Liver (tissue), 9 donors: ENCODE measurements around the gene KCNG1. TPM values are rescaled to one million over a fixed set of nuclear protein-coding genes. Genes with fewer than 3 reads are reported as not detected.

Experiments
- DNase-seq: peaks from one replicate; pipeline ENCODE4 v3.0.0-alpha.2; 2017; ENCODE audit warnings: low spot score
- H3K27ac ChIP-seq, 2 donors: one replicate each; pipeline ENCODE4 v1.7.0; 2013; ENCODE audit warnings: inconsistent platforms in 2 of 2, low read length in 2 of 2, control low read depth in 1 of 2, low read depth in 1 of 2, mild to moderate bottlenecking in 1 of 2
- H3K27me3 ChIP-seq, 4 donors: one replicate each; pipeline versions ENCODE4 v1.6.1 to v1.7.0; 2013; ENCODE audit warnings: low read length in 3 of 4, inconsistent platforms in 1 of 4, mild to moderate bottlenecking in 1 of 4, moderate library complexity in 1 of 4; ENCODE audit not compliant: control insufficient read depth in 4 of 4, insufficient read depth in 4 of 4
- H3K36me3 ChIP-seq, 4 donors: one replicate each; pipeline versions ENCODE4 v1.6.1 to v1.7.0; 2013; ENCODE audit warnings: low read length in 3 of 4, mild to moderate bottlenecking in 3 of 4, low read depth in 1 of 4, moderate library complexity in 1 of 4; ENCODE audit not compliant: control insufficient read depth in 4 of 4, insufficient read depth in 3 of 4
- H3K4me1 ChIP-seq, 4 donors: one replicate each; pipeline versions ENCODE4 v1.6.1 to v1.7.0; 2013; ENCODE audit warnings: low read length in 3 of 4, mild to moderate bottlenecking in 3 of 4, moderate library complexity in 1 of 4; ENCODE audit not compliant: control insufficient read depth in 4 of 4, insufficient read depth in 4 of 4
- H3K4me3 ChIP-seq, 3 donors: one replicate each; pipeline versions ENCODE4 v1.6.1 to v1.7.0; 2013; ENCODE audit warnings: low read length in 3 of 3, control low read depth in 1 of 3, low read depth in 1 of 3, mild to moderate bottlenecking in 1 of 3
- H3K9ac ChIP-seq, 2 donors: one replicate each; pipeline ENCODE4 v1.7.0; 2013; ENCODE audit warnings: low read length in 2 of 2, mild to moderate bottlenecking in 2 of 2, moderate library complexity in 2 of 2, control low read depth in 1 of 2, low read depth in 1 of 2
- H3K9me3 ChIP-seq, 4 donors: one replicate each; pipeline versions ENCODE4 v1.6.1 to v1.7.0; 2013; ENCODE audit warnings: low read length in 3 of 4; ENCODE audit not compliant: control insufficient read depth in 4 of 4
- EGR1 ChIP-seq, 2 donors: IDR thresholded peaks; 2 replicates each; pipeline ENCODE4 v1.6.1; 2016 to 2018; ENCODE audit warnings: antibody characterized with exemption in 2 of 2, low read depth in 2 of 2
- FOXA1 ChIP-seq: IDR thresholded peaks from 2 replicates; pipeline ENCODE4 v1.6.1; 2016; ENCODE audit warnings: antibody characterized with exemption
- GABPA ChIP-seq, 2 donors: IDR thresholded peaks in 1 of 2; conservative IDR thresholded peaks in 1 of 2; 2 replicates each; pipeline ENCODE4 v1.6.1; 2016; ENCODE audit warnings: antibody characterized with exemption in 2 of 2, mild to moderate bottlenecking in 1 of 2, moderate library complexity in 1 of 2
- HNF4A ChIP-seq, 2 donors: conservative IDR thresholded peaks; 2 replicates each; pipeline ENCODE4 v1.6.1; 2016; ENCODE audit warnings: antibody characterized with exemption in 2 of 2, mild to moderate bottlenecking in 2 of 2
- HNF4G ChIP-seq: IDR thresholded peaks from 2 replicates; pipeline ENCODE4 v1.6.1; 2016; ENCODE audit warnings: antibody characterized with exemption
- JUND ChIP-seq, 2 donors: IDR thresholded peaks; 2 replicates each; pipeline ENCODE4 v1.6.1; 2016; ENCODE audit warnings: antibody characterized with exemption in 2 of 2
- NR2F2 ChIP-seq: IDR thresholded peaks from 2 replicates; pipeline ENCODE4 v1.6.1; 2016; ENCODE audit warnings: antibody characterized with exemption
- RAD21 ChIP-seq, 2 donors: IDR thresholded peaks; 2 replicates each; pipeline ENCODE4 v1.6.1; 2016; ENCODE audit warnings: antibody characterized with exemption in 2 of 2, mild to moderate bottlenecking in 2 of 2
- RXRA ChIP-seq, 2 donors: IDR thresholded peaks; 2 replicates each; pipeline ENCODE4 v1.6.1; 2017 to 2018; ENCODE audit warnings: antibody characterized with exemption in 2 of 2, mild to moderate bottlenecking in 1 of 2
- SP1 ChIP-seq: IDR thresholded peaks from 2 replicates; pipeline ENCODE4 v1.6.1; 2018; ENCODE audit warnings: antibody characterized with exemption, mild to moderate bottlenecking
- TAF1 ChIP-seq: conservative IDR thresholded peaks from 2 replicates; pipeline ENCODE4 v1.6.1; 2016; ENCODE audit warnings: antibody characterized with exemption, mild to moderate bottlenecking
- YY1 ChIP-seq: IDR thresholded peaks from 2 replicates; pipeline ENCODE4 v1.6.1; 2016; ENCODE audit warnings: antibody characterized with exemption, mild to moderate bottlenecking
- WGBS: extraction: QIAGEN DNeasy Blood & Tissue Kit; methylation state at CpG from one replicate; pipeline ENCODE4 v1.1.7; 2013; 5-methylcytosine and 5-hydroxymethylcytosine counted together
- polyA plus RNA-seq, 2 donors: library from polyadenylated mRNA; stranded (reverse) in 1 of 2; unstranded in 1 of 2; fragments of 200-250 nt in 1 of 2; fragments of >200 nt in 1 of 2; fragmentation: Nextera tagmentation in 1 of 2; extraction: Ambion mirVana in 1 of 2; gene quantifications; one replicate each; pipeline versions ENCODE4 v1.2.1 to v1.2.3, GENCODE V29; 2013 to 2015
- total RNA-seq, 2 donors: library from RNA; depleted of rRNA; stranded (reverse); fragments of >200 nt; gene quantifications; one replicate each; pipeline ENCODE4 v1.2.3, GENCODE V29; 2014
- TF ChIP-seq, protein P1 (sequence below): IDR thresholded peaks from 2 replicates; pipeline ENCODE4 v1.6.1; 2016; ENCODE audit warnings: antibody characterized with exemption
- TF ChIP-seq, protein P2 (sequence below): IDR thresholded peaks from 2 replicates; pipeline ENCODE4 v1.6.1; 2016; ENCODE audit warnings: antibody characterized with exemption
- TF ChIP-seq, protein P3 (sequence below): fragments of 150-350 bp; IDR thresholded peaks from 2 replicates; pipeline ENCODE4 v1.5.1; 2017; ENCODE audit warnings: improper control_type of control experiment, low read depth, low read length; ENCODE audit not compliant: missing input control
- TF ChIP-seq, protein P4 (sequence below): IDR thresholded peaks from 2 replicates; pipeline ENCODE4 v1.6.1; 2016; ENCODE audit warnings: antibody characterized with exemption
- TF ChIP-seq, protein P5 (sequence below): IDR thresholded peaks from 2 replicates; pipeline ENCODE4 v1.6.1; 2016; ENCODE audit warnings: antibody characterized with exemption, mild to moderate bottlenecking
- donor health status: healthy.
- donor health status: healthy.
- donor health status: healthy.
- donor health status: healthy.
- donor health status: healthy.

KCNG1 gene
- total and polyA plus RNA-seq, 4 donors, result 0.08 to 0.24 (median 0.14) TPM; not detected in 1

DNA sequence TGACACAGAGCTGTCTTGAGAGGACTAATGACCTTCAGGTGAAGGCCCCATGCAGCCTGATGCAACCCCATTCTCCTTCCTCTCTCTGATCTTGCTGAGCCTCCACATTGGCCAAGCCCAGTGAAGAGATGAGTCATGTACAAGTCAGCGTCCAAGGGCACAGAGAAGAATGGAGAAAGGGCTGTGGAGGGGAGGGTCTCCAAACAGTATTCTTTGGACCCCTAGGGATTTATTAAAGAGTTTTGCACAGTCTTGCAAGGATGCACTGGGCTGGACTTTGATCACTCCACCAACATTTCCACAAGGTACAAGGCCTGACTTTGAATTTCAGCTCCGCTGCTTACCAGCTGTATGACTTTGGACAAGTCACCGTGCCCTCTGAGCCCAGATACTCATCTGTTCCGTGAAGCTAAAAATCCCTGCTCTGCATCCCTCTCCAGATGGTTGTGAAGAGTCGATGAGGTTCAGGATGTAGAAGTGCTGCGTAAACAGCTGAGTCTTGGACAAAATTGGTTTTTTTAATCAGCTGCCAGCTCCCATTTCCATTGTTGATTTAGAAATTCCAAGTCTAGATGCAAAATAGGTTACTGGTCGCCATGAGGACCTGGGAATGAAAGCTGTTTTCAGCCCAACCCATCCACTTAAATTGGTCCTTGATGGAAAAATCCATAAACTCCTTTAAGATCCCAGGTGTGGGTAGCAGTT is 14.1 kb upstream of the KCNG1 start:
- WGBS, result 79% methylated on average over 7 of the region's 7 CpGs
- DNase-seq, result no peak
- no peaks in the 10 kb centered on the region for H3K36me3 ChIP-seq
- peaks cover 0 to 2% (median 0%) of the 10 kb centered on the region in 4 donors for H3K9me3 ChIP-seq
- H3K9ac ChIP-seq, result no peak overlapping the region
- no peak overlapping the region for H3K4me3 ChIP-seq
- no peaks in the 10 kb centered on the region for H3K4me1 ChIP-seq
- no peak overlapping the region for H3K27ac ChIP-seq
- H3K27me3 ChIP-seq, result peaks cover 0 to 9% (median under 1%) of the 10 kb centered on the region in 4 donors
- TF ChIP-seq SP1, result no peak
- no peak for TF ChIP-seq FOXA1
- TF ChIP-seq, protein P1, sequence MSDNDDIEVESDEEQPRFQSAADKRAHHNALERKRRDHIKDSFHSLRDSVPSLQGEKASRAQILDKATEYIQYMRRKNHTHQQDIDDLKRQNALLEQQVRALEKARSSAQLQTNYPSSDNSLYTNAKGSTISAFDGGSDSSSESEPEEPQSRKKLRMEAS, result no peak
- TF ChIP-seq HNF4A (conservative IDR thresholded peaks at IDR 0.05), result no peak

DNA sequence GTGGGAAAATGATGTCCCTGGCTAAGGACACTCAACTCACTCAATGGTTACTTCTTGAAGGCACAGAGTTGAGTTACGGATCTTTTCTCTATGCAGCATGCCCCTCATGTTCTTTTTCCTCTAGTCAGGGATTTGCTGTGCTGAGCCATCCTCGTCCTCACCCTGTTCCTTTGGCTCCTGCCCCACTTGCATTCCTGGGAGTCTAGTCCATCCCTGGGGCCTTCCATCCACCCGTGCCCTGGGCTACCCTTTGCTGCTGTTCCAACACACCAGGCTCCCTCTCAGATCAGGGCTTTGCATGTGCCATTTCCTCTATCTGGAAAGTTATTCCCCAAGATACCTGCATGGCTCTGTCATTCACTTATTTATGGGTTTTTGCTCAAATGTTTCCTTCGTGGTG is 13.3 kb upstream of the KCNG1 start:
- Histone ChIP-seq H3K4me1 (no peaks in the 10 kb centered on the region), H3K9me3 (peaks cover 0 to 3% (median 0%) of the 10 kb centered on the region in 4 donors), H3K36me3 (no peaks in the 10 kb centered on the region), H3K27ac (no peak overlapping the region), H3K9ac (no peak overlapping the region), H3K27me3 (peaks cover 0 to 9% (median 2%) of the 10 kb centered on the region in 4 donors), H3K4me3 (no peak overlapping the region)
- 75% methylated on average over 4 of the region's 4 CpGs for WGBS
- TF ChIP-seq, protein P2, sequence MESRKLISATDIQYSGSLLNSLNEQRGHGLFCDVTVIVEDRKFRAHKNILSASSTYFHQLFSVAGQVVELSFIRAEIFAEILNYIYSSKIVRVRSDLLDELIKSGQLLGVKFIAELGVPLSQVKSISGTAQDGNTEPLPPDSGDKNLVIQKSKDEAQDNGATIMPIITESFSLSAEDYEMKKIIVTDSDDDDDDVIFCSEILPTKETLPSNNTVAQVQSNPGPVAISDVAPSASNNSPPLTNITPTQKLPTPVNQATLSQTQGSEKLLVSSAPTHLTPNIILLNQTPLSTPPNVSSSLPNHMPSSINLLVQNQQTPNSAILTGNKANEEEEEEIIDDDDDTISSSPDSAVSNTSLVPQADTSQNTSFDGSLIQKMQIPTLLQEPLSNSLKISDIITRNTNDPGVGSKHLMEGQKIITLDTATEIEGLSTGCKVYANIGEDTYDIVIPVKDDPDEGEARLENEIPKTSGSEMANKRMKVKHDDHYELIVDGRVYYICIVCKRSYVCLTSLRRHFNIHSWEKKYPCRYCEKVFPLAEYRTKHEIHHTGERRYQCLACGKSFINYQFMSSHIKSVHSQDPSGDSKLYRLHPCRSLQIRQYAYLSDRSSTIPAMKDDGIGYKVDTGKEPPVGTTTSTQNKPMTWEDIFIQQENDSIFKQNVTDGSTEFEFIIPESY, result no peak
- no peak for TF ChIP-seq GABPA (IDR thresholded peaks at IDR 0.05 in 1 of 2, conservative IDR thresholded peaks at IDR 0.05 in 1 of 2)
- TF ChIP-seq, protein P3, sequence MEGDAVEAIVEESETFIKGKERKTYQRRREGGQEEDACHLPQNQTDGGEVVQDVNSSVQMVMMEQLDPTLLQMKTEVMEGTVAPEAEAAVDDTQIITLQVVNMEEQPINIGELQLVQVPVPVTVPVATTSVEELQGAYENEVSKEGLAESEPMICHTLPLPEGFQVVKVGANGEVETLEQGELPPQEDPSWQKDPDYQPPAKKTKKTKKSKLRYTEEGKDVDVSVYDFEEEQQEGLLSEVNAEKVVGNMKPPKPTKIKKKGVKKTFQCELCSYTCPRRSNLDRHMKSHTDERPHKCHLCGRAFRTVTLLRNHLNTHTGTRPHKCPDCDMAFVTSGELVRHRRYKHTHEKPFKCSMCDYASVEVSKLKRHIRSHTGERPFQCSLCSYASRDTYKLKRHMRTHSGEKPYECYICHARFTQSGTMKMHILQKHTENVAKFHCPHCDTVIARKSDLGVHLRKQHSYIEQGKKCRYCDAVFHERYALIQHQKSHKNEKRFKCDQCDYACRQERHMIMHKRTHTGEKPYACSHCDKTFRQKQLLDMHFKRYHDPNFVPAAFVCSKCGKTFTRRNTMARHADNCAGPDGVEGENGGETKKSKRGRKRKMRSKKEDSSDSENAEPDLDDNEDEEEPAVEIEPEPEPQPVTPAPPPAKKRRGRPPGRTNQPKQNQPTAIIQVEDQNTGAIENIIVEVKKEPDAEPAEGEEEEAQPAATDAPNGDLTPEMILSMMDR, result no peak
- TF ChIP-seq EGR1 (IDR thresholded peaks at IDR 0.05; ENCODE audit: low read depth in 2 of 2), result no peak
- no peak for DNase-seq

DNA sequence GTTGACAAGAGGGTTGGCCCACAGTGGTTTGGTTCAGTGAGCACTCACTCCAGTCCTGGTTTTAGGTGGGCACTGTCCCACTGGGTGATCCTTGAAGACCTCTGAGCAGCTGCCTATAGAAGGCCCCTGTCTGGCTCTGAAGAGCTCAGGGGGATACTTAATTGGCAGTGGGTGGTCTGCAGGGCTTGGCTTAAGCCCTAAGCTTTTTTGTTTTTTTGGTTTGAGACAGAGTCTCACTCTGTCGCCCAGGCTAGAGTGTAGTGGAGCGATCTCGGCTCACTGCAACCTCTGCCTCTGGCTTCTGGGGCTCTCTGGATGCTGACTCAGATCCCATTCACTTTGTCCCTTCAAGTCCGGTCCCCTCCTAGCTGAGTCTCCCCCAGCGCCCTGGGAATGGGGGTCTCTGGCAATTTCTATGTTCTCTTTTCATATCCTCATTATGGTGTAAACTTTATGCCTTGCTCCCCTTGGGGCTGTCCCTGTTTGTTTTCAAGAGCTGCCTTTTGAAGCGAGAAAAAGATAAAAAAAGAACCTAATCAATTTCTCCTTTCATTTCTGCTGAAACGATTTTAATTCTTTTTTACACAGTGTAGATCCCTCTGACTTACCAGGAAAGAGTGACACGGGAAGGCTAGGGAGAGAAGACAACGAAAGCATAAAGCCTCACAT is 12.2 kb upstream of the KCNG1 start:
- H3K9me3 ChIP-seq, result peaks cover 0 to 3% (median 0%) of the 10 kb centered on the region in 4 donors
- peaks cover 0 to 12% (median 2%) of the 10 kb centered on the region in 4 donors for H3K27me3 ChIP-seq
- H3K9ac ChIP-seq, result no peak overlapping the region
- DNase-seq, result no peak
- WGBS, result 61% methylated on average over 9 of the region's 9 CpGs
- H3K27ac ChIP-seq, result no peak overlapping the region
- no peak overlapping the region for H3K4me3 ChIP-seq
- H3K36me3 ChIP-seq, result no peaks in the 10 kb centered on the region
- no peaks in the 10 kb centered on the region for H3K4me1 ChIP-seq
- TF ChIP-seq JUND (IDR thresholded peaks at IDR 0.05) (no peak), HNF4A (conservative IDR thresholded peaks at IDR 0.05) (no peak), SP1 (no peak), GABPA (IDR thresholded peaks at IDR 0.05 in 1 of 2, conservative IDR thresholded peaks at IDR 0.05 in 1 of 2) (no peak), HNF4G (no peak), TAF1 (no peak), RXRA (IDR thresholded peaks at IDR 0.05) (no peak), YY1 (no peak), NR2F2 (no peak), RAD21 (IDR thresholded peaks at IDR 0.05) (no peak)
- TF ChIP-seq, protein P1, result no peak
- TF ChIP-seq, protein P4, sequence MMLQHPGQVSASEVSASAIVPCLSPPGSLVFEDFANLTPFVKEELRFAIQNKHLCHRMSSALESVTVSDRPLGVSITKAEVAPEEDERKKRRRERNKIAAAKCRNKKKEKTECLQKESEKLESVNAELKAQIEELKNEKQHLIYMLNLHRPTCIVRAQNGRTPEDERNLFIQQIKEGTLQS, result no peak
- TF ChIP-seq, protein P5, sequence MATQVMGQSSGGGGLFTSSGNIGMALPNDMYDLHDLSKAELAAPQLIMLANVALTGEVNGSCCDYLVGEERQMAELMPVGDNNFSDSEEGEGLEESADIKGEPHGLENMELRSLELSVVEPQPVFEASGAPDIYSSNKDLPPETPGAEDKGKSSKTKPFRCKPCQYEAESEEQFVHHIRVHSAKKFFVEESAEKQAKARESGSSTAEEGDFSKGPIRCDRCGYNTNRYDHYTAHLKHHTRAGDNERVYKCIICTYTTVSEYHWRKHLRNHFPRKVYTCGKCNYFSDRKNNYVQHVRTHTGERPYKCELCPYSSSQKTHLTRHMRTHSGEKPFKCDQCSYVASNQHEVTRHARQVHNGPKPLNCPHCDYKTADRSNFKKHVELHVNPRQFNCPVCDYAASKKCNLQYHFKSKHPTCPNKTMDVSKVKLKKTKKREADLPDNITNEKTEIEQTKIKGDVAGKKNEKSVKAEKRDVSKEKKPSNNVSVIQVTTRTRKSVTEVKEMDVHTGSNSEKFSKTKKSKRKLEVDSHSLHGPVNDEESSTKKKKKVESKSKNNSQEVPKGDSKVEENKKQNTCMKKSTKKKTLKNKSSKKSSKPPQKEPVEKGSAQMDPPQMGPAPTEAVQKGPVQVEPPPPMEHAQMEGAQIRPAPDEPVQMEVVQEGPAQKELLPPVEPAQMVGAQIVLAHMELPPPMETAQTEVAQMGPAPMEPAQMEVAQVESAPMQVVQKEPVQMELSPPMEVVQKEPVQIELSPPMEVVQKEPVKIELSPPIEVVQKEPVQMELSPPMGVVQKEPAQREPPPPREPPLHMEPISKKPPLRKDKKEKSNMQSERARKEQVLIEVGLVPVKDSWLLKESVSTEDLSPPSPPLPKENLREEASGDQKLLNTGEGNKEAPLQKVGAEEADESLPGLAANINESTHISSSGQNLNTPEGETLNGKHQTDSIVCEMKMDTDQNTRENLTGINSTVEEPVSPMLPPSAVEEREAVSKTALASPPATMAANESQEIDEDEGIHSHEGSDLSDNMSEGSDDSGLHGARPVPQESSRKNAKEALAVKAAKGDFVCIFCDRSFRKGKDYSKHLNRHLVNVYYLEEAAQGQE, result no peak
